Fibroblast of lung (primary cell): ENCODE results near the gene ANKRD40.

Experiments used
- CTCF ChIP-seq, 2 donors: IDR thresholded peaks in 1 of 2; conservative IDR thresholded peaks in 1 of 2; 1 replicate in 1 of 2; 2 replicates in 1 of 2; pipeline ENCODE4 v1.5.1; 2011 to 2012; ENCODE audit warnings: low read length in 2 of 2, control low read depth in 1 of 2, inconsistent platforms in 1 of 2, low read depth in 1 of 2, mild to moderate bottlenecking in 1 of 2
- EZH2 ChIP-seq: IDR thresholded peaks from 2 replicates; pipeline ENCODE4 v1.5.1; 2012; ENCODE audit warnings: low read length, control low read depth, mild to moderate bottlenecking; ENCODE audit errors: missing control alignments

DNA sequence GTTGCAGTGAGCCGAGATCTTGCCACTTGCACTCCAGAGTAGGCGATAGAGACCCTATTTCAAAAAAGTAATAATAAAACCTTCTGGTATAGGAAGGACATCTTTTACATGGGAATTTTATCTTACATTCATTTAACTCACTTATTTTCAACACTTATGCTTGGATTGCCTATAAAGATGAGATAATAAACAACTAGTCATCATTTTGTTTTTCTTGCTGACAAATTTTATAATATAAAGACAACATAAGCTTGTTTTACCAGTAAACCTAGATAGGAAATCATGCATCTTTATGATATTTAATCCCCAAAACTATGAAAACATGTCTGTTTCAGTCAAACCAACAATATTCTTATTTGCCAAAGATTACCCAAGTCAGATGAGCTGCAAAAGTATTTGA lies 56.1 kb downstream of the ANKRD40 start:
- TF ChIP-seq CTCF (conservative IDR thresholded peaks at IDR 0.05 in 1 of 2, IDR thresholded peaks at IDR 0.05 in 1 of 2; ENCODE audit: low read depth in 1 of 2, low read length in 2 of 2) (no peak), EZH2 (no peak)
